Endothelial cell (in vitro differentiated cells): ENCODE results near the gene TAF11. TPM values are rescaled to one million over a fixed set of nuclear protein-coding genes. Genes with fewer than 3 reads are reported as not detected.
A peak's percentile ranks its signal among the peaks of the same experiment; 100 is the strongest.

Experiments
- DNase-seq: peaks from one replicate; pipeline ENCODE4 v3.0.0; 2021; ENCODE audit warnings: low spot score
- H3K27ac Mint-ChIP-seq: one replicate; pipeline ENCODE4 v1.8.0; 2021; ENCODE audit warnings: mixed read lengths, inconsistent platforms; ENCODE audit not compliant: unreplicated experiment
- H3K27me3 Mint-ChIP-seq: one replicate; pipeline ENCODE4 v1.8.0; 2021; ENCODE audit warnings: mild to moderate bottlenecking, moderate library complexity, mixed read lengths, inconsistent platforms; ENCODE audit not compliant: unreplicated experiment
- H3K36me3 Mint-ChIP-seq: one replicate; pipeline ENCODE4 v1.8.0; 2021; ENCODE audit warnings: mild to moderate bottlenecking, low read depth, mixed read lengths, inconsistent platforms; ENCODE audit not compliant: unreplicated experiment
- H3K4me1 Mint-ChIP-seq: one replicate; pipeline ENCODE4 v1.8.0; 2021; ENCODE audit warnings: mild to moderate bottlenecking, mixed read lengths, inconsistent platforms; ENCODE audit not compliant: unreplicated experiment
- H3K4me3 Mint-ChIP-seq: one replicate; pipeline ENCODE4 v1.8.0; 2021; ENCODE audit warnings: mild to moderate bottlenecking, mixed read lengths, inconsistent platforms; ENCODE audit not compliant: unreplicated experiment
- H3K9me3 Mint-ChIP-seq: one replicate; pipeline ENCODE4 v1.8.0; 2021; ENCODE audit warnings: mixed read lengths, inconsistent platforms; ENCODE audit not compliant: unreplicated experiment
- CTCF ChIP-seq: fragments of 200-600 bp; sonication (generic); IDR thresholded peaks from one replicate; pipeline ENCODE4 v1.5.0; 2021; ENCODE audit warnings: antibody characterized with exemption; ENCODE audit not compliant: unreplicated experiment
- total RNA-seq: library from RNA; stranded (reverse); fragmentation: NEBNext Ultra II Directional; extraction: Animal tissue kit (Norgen Biotek cat#: 25700); gene quantifications from one replicate; pipeline ENCODE4 v1.2.1, GENCODE V29; 2021; ENCODE audit not compliant: unreplicated experiment

The TAF11 gene
- total RNA-seq, 1 donor from 2014 or later = 45.9 TPM

- DNase-seq = no peak
- Mint-ChIP-seq H3K4me1 (peaks cover 31% of the 10 kb centered on the region), H3K9me3 (no peaks in the 10 kb centered on the region), H3K4me3 (no peak overlapping the region), H3K36me3 (peaks cover 6% of the 10 kb centered on the region), H3K27me3 (peaks cover 4% of the 10 kb centered on the region), H3K27ac (peak overlapping the region; percentile 64)
- no peak for TF ChIP-seq CTCF
Measured at GRCh38 chr6:34866509-34866908, 21.3 kb downstream of the TAF11 start.

- Mint-ChIP-seq H3K27me3 (peaks cover 3% of the 10 kb centered on the region), H3K36me3 (no peaks in the 10 kb centered on the region), H3K4me3 (peak overlapping the region; percentile 17), H3K4me1 (peaks cover 31% of the 10 kb centered on the region), H3K27ac (peak overlapping the region; percentile 94), H3K9me3 (no peaks in the 10 kb centered on the region)
- DNase-seq = no peak
- no peak for TF ChIP-seq CTCF
Measured at GRCh38 chr6:34865107-34865506, 22.7 kb downstream of the TAF11 start.

- Mint-ChIP-seq H3K4me1 (peaks cover 31% of the 10 kb centered on the region), H3K9me3 (no peaks in the 10 kb centered on the region), H3K27ac (peak overlapping the region; percentile 94), H3K27me3 (peaks cover 3% of the 10 kb centered on the region), H3K36me3 (peaks cover 3% of the 10 kb centered on the region), H3K4me3 (no peak overlapping the region)
- no peak for DNase-seq
- TF ChIP-seq CTCF = no peak
Measured at GRCh38 chr6:34864007-34864406, 23.8 kb downstream of the TAF11 start.

- no peak overlapping the region for H3K27ac Mint-ChIP-seq
- no peaks in the 10 kb centered on the region for H3K9me3 Mint-ChIP-seq
- no peak overlapping the region for H3K4me3 Mint-ChIP-seq
- peaks cover 18% of the 10 kb centered on the region for H3K36me3 Mint-ChIP-seq
- peaks cover 22% of the 10 kb centered on the region for H3K4me1 Mint-ChIP-seq
- DNase-seq = no peak
- peaks cover 3% of the 10 kb centered on the region for H3K27me3 Mint-ChIP-seq
- TF ChIP-seq CTCF = no peak
Measured at GRCh38 chr6:34860776-34861175, 27.1 kb downstream of the TAF11 start.

GRCh38 chr6:34859951-34860350 is 27.9 kb downstream of the TAF11 start:
- Mint-ChIP-seq H3K27ac (no peak overlapping the region), H3K4me1 (peaks cover 13% of the 10 kb centered on the region), H3K4me3 (no peak overlapping the region), H3K36me3 (peaks cover 18% of the 10 kb centered on the region), H3K9me3 (no peaks in the 10 kb centered on the region), H3K27me3 (peaks cover 3% of the 10 kb centered on the region)
- no peak for DNase-seq
- no peak for TF ChIP-seq CTCF
